ENCODE measurements around the gene STK17A. TPM values are rescaled to one million over a fixed set of nuclear protein-coding genes. Genes with fewer than 3 reads are reported as not detected.
"Not testable (repeated sequence)": the region's sequence is repeated elsewhere in the genome, so short reads cannot be mapped to it uniquely, and the experiment has no call there.

The STK17A gene
- total RNA-seq, 3 donors from 2014 or later: 17.9 to 30.0 (median 19.5) TPM

- DNase-seq (no peak), ATAC-seq (no peak)
- H3K4me1 ChIP-seq (ENCODE audit: low read depth): no peaks in the 10 kb centered on the region
- H3K9me3 ChIP-seq: no peaks in the 10 kb centered on the region
- intact Hi-C loops (cut with DNase I, micrococcal nuclease): no loop called here
- TF ChIP-seq CTCF (IDR thresholded peaks at IDR 0.05): no peak
- no peaks in the 10 kb centered on the region for H3K36me3 ChIP-seq (ENCODE audit: low read depth)
- no peak overlapping the region for H3K4me3 ChIP-seq
These were observed 6.7 kb upstream of the STK17A start for GRCh38 chr7:43576241-43576640.

- Histone ChIP-seq H3K36me3 (ENCODE audit: low read depth) (no peaks in the 10 kb centered on the region), H3K9me3 (no peaks in the 10 kb centered on the region), H3K4me3 (no peak overlapping the region), H3K4me1 (ENCODE audit: low read depth) (peaks cover 4% of the 10 kb centered on the region)
- DNase-seq (no peak), ATAC-seq (no peak)
- intact Hi-C loops (cut with DNase I, micrococcal nuclease): no loop called here
- no peak for TF ChIP-seq CTCF (IDR thresholded peaks at IDR 0.05)
These were observed 5.4 kb upstream of the STK17A start for GRCh38 chr7:43577485-43577951.

DNA sequence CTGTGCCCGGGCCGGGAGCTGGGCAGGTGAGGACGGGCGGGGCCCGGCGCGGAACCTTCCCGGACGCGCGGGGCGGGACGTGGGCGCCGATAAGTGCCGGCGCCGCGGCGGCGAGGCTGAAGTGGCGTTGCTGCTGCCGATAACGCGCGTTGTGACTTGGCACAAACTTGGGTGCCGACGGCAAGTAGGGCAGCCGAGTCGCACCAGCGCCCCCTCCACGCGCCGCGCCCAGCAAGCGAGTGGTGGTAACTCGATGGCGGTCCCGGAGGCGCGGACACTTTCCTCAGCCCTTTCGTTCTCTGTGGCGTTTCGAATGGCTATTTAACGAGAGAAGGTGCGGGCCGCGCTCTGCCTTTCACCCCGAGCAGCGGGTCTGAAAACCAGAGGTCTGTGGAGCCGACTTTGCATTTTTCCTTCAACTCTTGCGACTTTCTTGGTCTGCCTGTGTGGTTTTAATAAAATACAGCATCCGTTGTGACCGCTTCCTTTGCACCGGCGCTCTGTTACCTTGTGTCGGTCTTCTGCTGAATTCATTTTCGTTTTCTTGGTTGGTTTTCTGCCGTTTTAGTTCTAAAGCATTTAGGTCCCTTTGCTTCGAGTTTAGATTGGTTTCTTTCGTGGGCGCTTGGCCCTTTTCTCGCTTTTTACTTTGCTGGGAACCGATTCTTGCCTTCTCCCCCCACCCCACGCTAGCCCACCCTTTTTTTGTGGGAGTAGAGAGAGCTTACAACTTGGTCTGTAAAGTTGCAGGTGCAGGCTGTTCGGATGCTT lies 701 bp downstream of the STK17A start:
- intact Hi-C loops (cut with DNase I, micrococcal nuclease): loop anchor here (5.0 to 10.0 kb wide), 3 partner anchors 119 to 254 kb away; no protein-coding TSS in a partner anchor
- peak overlapping the region; percentile 97 for H3K4me3 ChIP-seq
- ATAC-seq (peak; percentile 49), DNase-seq (peak; percentile 73 to 84 (median 81))
- peaks cover 26% of the 10 kb centered on the region for H3K4me1 ChIP-seq (ENCODE audit: low read depth)
- no peaks in the 10 kb centered on the region for H3K36me3 ChIP-seq (ENCODE audit: low read depth)
- TF ChIP-seq CTCF (IDR thresholded peaks at IDR 0.05): no peak
- H3K9me3 ChIP-seq: no peaks in the 10 kb centered on the region

DNA sequence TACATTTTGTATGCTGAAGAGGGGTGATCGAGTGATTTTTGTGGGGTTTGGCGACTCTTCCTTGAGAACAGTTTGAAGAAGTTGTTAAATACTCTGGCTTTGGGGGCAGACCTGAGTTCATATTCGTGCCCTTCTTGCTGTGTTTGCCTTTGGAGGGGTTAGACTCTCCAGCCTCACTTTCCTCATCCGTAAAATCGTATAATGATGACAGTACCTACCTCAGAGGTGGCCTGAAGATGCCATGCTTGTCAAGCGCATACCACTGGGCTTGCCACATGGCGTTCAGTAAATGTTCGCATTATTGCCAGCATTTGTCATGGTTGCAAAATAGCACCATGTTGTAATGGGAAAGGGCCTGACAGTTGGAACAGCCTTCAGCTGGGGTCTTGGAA lies 1.3 kb downstream of the STK17A start:
- H3K9me3 ChIP-seq: no peaks in the 10 kb centered on the region
- intact Hi-C loops (cut with DNase I, micrococcal nuclease): loop anchor here (5.0 to 10.0 kb wide), 3 partner anchors 118 to 253 kb away; no protein-coding TSS in a partner anchor
- no peaks in the 10 kb centered on the region for H3K36me3 ChIP-seq (ENCODE audit: low read depth)
- H3K4me3 ChIP-seq: peak overlapping the region; percentile 97
- no peak for TF ChIP-seq CTCF (IDR thresholded peaks at IDR 0.05)
- no peak for DNase-seq
- ATAC-seq: no peak
- peaks cover 32% of the 10 kb centered on the region for H3K4me1 ChIP-seq (ENCODE audit: low read depth)

- not testable (repeated sequence) for H3K36me3 ChIP-seq (ENCODE audit: low read depth); H3K9me3 ChIP-seq; ATAC-seq
- peak in 1 of 3 donors; percentile 33 for DNase-seq
- Histone ChIP-seq H3K4me1 (ENCODE audit: low read depth) (peaks cover 36% of the 10 kb centered on the region), H3K4me3 (peak overlapping the region; percentile 12)
- intact Hi-C loops (cut with DNase I, micrococcal nuclease): loop anchor here (5.0 to 10.0 kb wide), 3 partner anchors 118 to 253 kb away; no protein-coding TSS in a partner anchor
These were observed 1.8 kb downstream of the STK17A start for GRCh38 chr7:43584733-43585132.

GRCh38 chr7:43585562-43585961 lies 2.7 kb downstream of the STK17A start:
- no peak for ATAC-seq
- intact Hi-C loops (cut with DNase I, micrococcal nuclease): loop anchor here in 1 of 2 donors (10.0 kb wide), 1 partner anchor 249 kb away; no protein-coding TSS in a partner anchor

More at GRCh38 chr7:43585562-43585961, 2.7 kb downstream of the STK17A start:
- H3K4me1 ChIP-seq (ENCODE audit: low read depth): peaks cover 44% of the 10 kb centered on the region
- H3K9me3 ChIP-seq: no peaks in the 10 kb centered on the region
- H3K36me3 ChIP-seq (ENCODE audit: low read depth): no peaks in the 10 kb centered on the region
- no peak for TF ChIP-seq CTCF (IDR thresholded peaks at IDR 0.05)
- no peak for DNase-seq
- no peak overlapping the region for H3K4me3 ChIP-seq

Data from mucosa of descending colon (tissue), 3 donors.